Type B pancreatic cell (in vitro differentiated cells): Measurements from ENCODE around the gene TEX19. TPM values are rescaled to one million over a fixed set of nuclear protein-coding genes. Genes with fewer than 3 reads are reported as not detected.

Experiments used
- DNase-seq: peaks from one replicate; pipeline ENCODE4 v3.0.0; 2021; ENCODE audit warnings: mixed read lengths; ENCODE audit not compliant: unreplicated experiment; ENCODE audit errors: extremely low spot score
- H3K27ac Mint-ChIP-seq: 2 replicates; pipeline ENCODE4 v1.8.0; 2021; ENCODE audit warnings: mild to moderate bottlenecking, mixed read lengths
- H3K27me3 Mint-ChIP-seq: 2 replicates; pipeline ENCODE4 v1.8.0; 2021; ENCODE audit warnings: mixed read lengths
- H3K36me3 Mint-ChIP-seq: 2 replicates; pipeline ENCODE4 v1.8.0; 2021; ENCODE audit warnings: mixed read lengths
- H3K4me1 Mint-ChIP-seq: one replicate; pipeline ENCODE4 v1.8.0; 2021; ENCODE audit warnings: mixed read lengths; ENCODE audit not compliant: unreplicated experiment
- H3K4me3 Mint-ChIP-seq: 2 replicates; pipeline ENCODE4 v1.8.0; 2021; ENCODE audit warnings: mild to moderate bottlenecking, mixed read lengths
- H3K9me3 Mint-ChIP-seq: 2 replicates; pipeline ENCODE4 v1.8.0; 2021; ENCODE audit warnings: mixed read lengths
- total RNA-seq: library from RNA; stranded (reverse); gene quantifications from 2 replicates; pipeline ENCODE4 v1.2.1, GENCODE V29; 2021; ENCODE audit warnings: low replicate concordance
- TF ChIP-seq, protein P1 (sequence below): fragments of 200-600 bp; sonication (generic); conservative IDR thresholded peaks from 2 replicates; pipeline ENCODE4 v1.5.0; 2021; ENCODE audit warnings: antibody characterized with exemption, mild to moderate bottlenecking

Gene TEX19
- total RNA-seq, 1 donor from 2014 or later: 0.14 TPM

DNA sequence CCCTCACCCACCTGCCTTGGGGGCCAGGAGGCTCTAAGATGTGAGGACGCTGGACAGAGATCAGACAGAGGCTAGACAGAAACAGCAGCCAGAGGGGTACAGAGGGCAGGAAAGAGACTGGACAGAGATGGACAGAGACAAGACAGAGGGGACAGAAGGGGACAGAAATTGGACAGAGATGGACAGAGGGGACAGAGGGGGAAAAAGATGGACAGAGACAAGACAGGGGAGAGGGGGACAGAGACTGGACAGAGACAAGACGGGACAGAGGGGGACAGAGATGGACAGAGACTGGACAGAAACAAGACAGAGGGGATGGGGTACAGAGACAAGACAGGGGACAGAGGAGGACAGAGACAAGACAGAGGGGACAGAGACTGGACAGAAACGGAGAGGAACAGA lies 28.7 kb downstream of the TEX19 start:
- H3K36me3 Mint-ChIP-seq: peaks cover 2% of the 10 kb centered on the region
- no peak overlapping the region for H3K4me3 Mint-ChIP-seq
- peaks cover 6% of the 10 kb centered on the region for H3K4me1 Mint-ChIP-seq
- H3K27me3 Mint-ChIP-seq: peaks cover 3% of the 10 kb centered on the region
- TF ChIP-seq, protein P1, sequence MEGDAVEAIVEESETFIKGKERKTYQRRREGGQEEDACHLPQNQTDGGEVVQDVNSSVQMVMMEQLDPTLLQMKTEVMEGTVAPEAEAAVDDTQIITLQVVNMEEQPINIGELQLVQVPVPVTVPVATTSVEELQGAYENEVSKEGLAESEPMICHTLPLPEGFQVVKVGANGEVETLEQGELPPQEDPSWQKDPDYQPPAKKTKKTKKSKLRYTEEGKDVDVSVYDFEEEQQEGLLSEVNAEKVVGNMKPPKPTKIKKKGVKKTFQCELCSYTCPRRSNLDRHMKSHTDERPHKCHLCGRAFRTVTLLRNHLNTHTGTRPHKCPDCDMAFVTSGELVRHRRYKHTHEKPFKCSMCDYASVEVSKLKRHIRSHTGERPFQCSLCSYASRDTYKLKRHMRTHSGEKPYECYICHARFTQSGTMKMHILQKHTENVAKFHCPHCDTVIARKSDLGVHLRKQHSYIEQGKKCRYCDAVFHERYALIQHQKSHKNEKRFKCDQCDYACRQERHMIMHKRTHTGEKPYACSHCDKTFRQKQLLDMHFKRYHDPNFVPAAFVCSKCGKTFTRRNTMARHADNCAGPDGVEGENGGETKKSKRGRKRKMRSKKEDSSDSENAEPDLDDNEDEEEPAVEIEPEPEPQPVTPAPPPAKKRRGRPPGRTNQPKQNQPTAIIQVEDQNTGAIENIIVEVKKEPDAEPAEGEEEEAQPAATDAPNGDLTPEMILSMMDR: no peak
- H3K27ac Mint-ChIP-seq: no peak overlapping the region
- DNase-seq: no peak
- H3K9me3 Mint-ChIP-seq: no peaks in the 10 kb centered on the region

GRCh38 chr17:82388223-82388921 lies 29.3 kb downstream of the TEX19 start:
- Mint-ChIP-seq H3K9me3 (no peaks in the 10 kb centered on the region), H3K4me3 (no peak overlapping the region), H3K4me1 (peaks cover 6% of the 10 kb centered on the region), H3K27me3 (peaks cover 3% of the 10 kb centered on the region), H3K36me3 (peaks cover 4% of the 10 kb centered on the region), H3K27ac (no peak overlapping the region)
- no peak for DNase-seq
- TF ChIP-seq, protein P1: no peak

GRCh38 chr17:82388922-82389283 lies 29.9 kb downstream of the TEX19 start:
- Mint-ChIP-seq H3K4me1 (peaks cover 6% of the 10 kb centered on the region), H3K27ac (no peak overlapping the region), H3K9me3 (no peaks in the 10 kb centered on the region), H3K27me3 (peaks cover 3% of the 10 kb centered on the region), H3K4me3 (no peak overlapping the region), H3K36me3 (peaks cover 4% of the 10 kb centered on the region)
- TF ChIP-seq, protein P1: no peak
- DNase-seq: no peak

DNA sequence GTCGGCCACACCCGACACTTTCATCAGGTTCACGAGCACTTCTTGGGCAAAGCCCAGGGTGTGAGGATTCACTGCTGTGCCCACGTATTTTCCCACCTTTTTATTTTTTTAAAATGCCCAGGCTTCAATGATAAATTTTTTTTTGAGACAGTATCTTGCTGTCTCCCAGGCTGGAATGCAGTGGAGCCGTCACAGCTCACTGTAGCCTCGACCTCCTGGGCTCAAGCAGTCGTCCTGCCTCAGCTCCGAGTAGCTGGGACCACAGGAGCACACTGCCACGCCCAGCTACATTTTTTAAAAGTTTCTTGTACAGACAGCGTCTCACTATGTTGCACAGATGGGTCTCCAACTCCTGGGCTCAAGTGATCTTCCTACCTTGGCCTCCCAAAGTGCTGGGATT lies 30.3 kb downstream of the TEX19 start:
- DNase-seq: no peak
- peaks cover 6% of the 10 kb centered on the region for H3K4me1 Mint-ChIP-seq
- TF ChIP-seq, protein P1: no peak
- H3K36me3 Mint-ChIP-seq: peaks cover 4% of the 10 kb centered on the region
- no peaks in the 10 kb centered on the region for H3K9me3 Mint-ChIP-seq
- no peak overlapping the region for H3K4me3 Mint-ChIP-seq
- H3K27ac Mint-ChIP-seq: no peak overlapping the region
- H3K27me3 Mint-ChIP-seq: peaks cover 3% of the 10 kb centered on the region

- no peaks in the 10 kb centered on the region for H3K9me3 Mint-ChIP-seq
- H3K27me3 Mint-ChIP-seq: peaks cover 3% of the 10 kb centered on the region
- H3K36me3 Mint-ChIP-seq: peaks cover 4% of the 10 kb centered on the region
- no peak overlapping the region for H3K4me3 Mint-ChIP-seq
- DNase-seq: no peak
- H3K27ac Mint-ChIP-seq: no peak overlapping the region
- TF ChIP-seq, protein P1: no peak
- H3K4me1 Mint-ChIP-seq: peaks cover 6% of the 10 kb centered on the region
These were observed 31.2 kb downstream of the TEX19 start for GRCh38 chr17:82390015-82390859.
